ENCODE results near the gene FZD4. TPM values are rescaled to one million over a fixed set of nuclear protein-coding genes. Genes with fewer than 3 reads are reported as not detected.
"Not testable (repeated sequence)": the region's sequence is repeated elsewhere in the genome, so short reads cannot be mapped to it uniquely, and the experiment has no call there.

Gene FZD4
- total RNA-seq, 1 donor from 2014 or later, result 57.4 TPM

- DNase-seq, result no peak
- H3K4me1 ChIP-seq, result peaks cover 49% of the 10 kb centered on the region
- no peak for ATAC-seq
- no peak overlapping the region for H3K4me3 ChIP-seq
- intact Hi-C loops (cut with DNase I), result no loop called here
- peaks cover 15% of the 10 kb centered on the region for H3K36me3 ChIP-seq
- H3K27me3 ChIP-seq, result no peaks in the 10 kb centered on the region
- TF ChIP-seq CTCF (IDR thresholded peaks at IDR 0.05), result no peak
- H3K9me3 ChIP-seq, result no peaks in the 10 kb centered on the region
- H3K27ac ChIP-seq, result no peak overlapping the region
Observed at GRCh38 chr11:86947541-86947940, 7.7 kb downstream of the FZD4 start.

GRCh38 chr11:86943505-86943904, 11.7 kb downstream of the FZD4 start:
- ATAC-seq; H3K36me3 ChIP-seq; H3K27ac ChIP-seq; intact Hi-C loops (cut with DNase I); H3K27me3 ChIP-seq; DNase-seq; H3K4me3 ChIP-seq; H3K9me3 ChIP-seq: not testable (repeated sequence)
- H3K4me1 ChIP-seq, result peaks cover 57% of the 10 kb centered on the region

GRCh38 chr11:86941871-86942599, 13.2 kb downstream of the FZD4 start:
- no peak for ATAC-seq

GRCh38 chr11:86941077-86941870, 13.9 kb downstream of the FZD4 start:
- intact Hi-C loops (cut with DNase I), result no loop called here
- TF ChIP-seq CTCF (IDR thresholded peaks at IDR 0.05), result no peak
- no peak for ATAC-seq
- H3K27ac ChIP-seq, result peak overlapping the region; percentile 75
- H3K27me3 ChIP-seq, result no peaks in the 10 kb centered on the region
- no peak for DNase-seq
- H3K4me3 ChIP-seq, result no peak overlapping the region
- H3K36me3 ChIP-seq, result peaks cover under 1% of the 10 kb centered on the region
- peaks cover 37% of the 10 kb centered on the region for H3K4me1 ChIP-seq
- no peaks in the 10 kb centered on the region for H3K9me3 ChIP-seq

More at GRCh38 chr11:86941871-86942599, 13.2 kb downstream of the FZD4 start:
- peaks cover 4% of the 10 kb centered on the region for H3K36me3 ChIP-seq
- H3K27ac ChIP-seq, result peak overlapping the region; percentile 75
- H3K4me1 ChIP-seq, result peaks cover 43% of the 10 kb centered on the region
- H3K27me3 ChIP-seq, result no peaks in the 10 kb centered on the region
- TF ChIP-seq CTCF (IDR thresholded peaks at IDR 0.05), result no peak
- intact Hi-C loops (cut with DNase I), result no loop called here
- no peak for DNase-seq
- H3K9me3 ChIP-seq, result no peaks in the 10 kb centered on the region
- H3K4me3 ChIP-seq, result no peak overlapping the region

GRCh38 chr11:86940122-86940777, 14.9 kb downstream of the FZD4 start:
- intact Hi-C loops (cut with DNase I), result no loop called here
- H3K4me3 ChIP-seq, result peak overlapping the region; percentile 19
- DNase-seq (no peak), ATAC-seq (peak; percentile 84)
- H3K36me3 ChIP-seq, result no peaks in the 10 kb centered on the region
- peak overlapping the region; percentile 75 for H3K27ac ChIP-seq
- H3K9me3 ChIP-seq, result no peaks in the 10 kb centered on the region
- H3K4me1 ChIP-seq, result peaks cover 33% of the 10 kb centered on the region
- no peaks in the 10 kb centered on the region for H3K27me3 ChIP-seq
- peak; percentile 9 for TF ChIP-seq CTCF (IDR thresholded peaks at IDR 0.05)
